Endodermal cell (in vitro differentiated cells): ENCODE measurements around the gene NGF. TPM values are rescaled to one million over a fixed set of nuclear protein-coding genes. Genes with fewer than 3 reads are reported as not detected.

ENCODE experiments used
- DNase-seq: peaks from one replicate; pipeline ENCODE4 v3.0.0-alpha.2; 2017
- H3K27ac ChIP-seq: 2 replicates; pipeline ENCODE4 v1.5.1; 2013; ENCODE audit warnings: mild to moderate bottlenecking, low read depth, low read length, moderate library complexity
- H3K27me3 ChIP-seq: 2 replicates; pipeline ENCODE4 v1.6.1; 2013; ENCODE audit warnings: mild to moderate bottlenecking, low read length, moderate library complexity; ENCODE audit not compliant: insufficient read depth, control insufficient read depth, poor library complexity, severe bottlenecking
- H3K36me3 ChIP-seq: 2 replicates; pipeline ENCODE4 v1.7.0; 2013; ENCODE audit warnings: mild to moderate bottlenecking, low read length, moderate library complexity; ENCODE audit not compliant: control insufficient read depth, insufficient read depth
- H3K4me1 ChIP-seq: one replicate; pipeline ENCODE4 v1.7.0; 2013; ENCODE audit warnings: low read length; ENCODE audit not compliant: control insufficient read depth, insufficient read depth
- H3K4me3 ChIP-seq: 2 replicates; pipeline ENCODE4 v1.5.1; 2013; ENCODE audit warnings: mild to moderate bottlenecking, low read length, moderate library complexity
- H3K9ac ChIP-seq: 2 replicates; pipeline ENCODE4 v1.6.1; 2013; ENCODE audit warnings: mild to moderate bottlenecking, low read length, moderate library complexity; ENCODE audit not compliant: poor library complexity, severe bottlenecking; ENCODE audit errors: extremely low read depth
- H3K9me3 ChIP-seq: 2 replicates; pipeline ENCODE4 v1.6.1; 2013; ENCODE audit warnings: mild to moderate bottlenecking, low read length, moderate library complexity; ENCODE audit not compliant: control insufficient read depth
- H3K27ac Mint-ChIP-seq: 2 replicates; pipeline ENCODE4 v1.8.0; 2020; ENCODE audit warnings: mixed read lengths
- H3K27me3 Mint-ChIP-seq: 2 replicates; pipeline ENCODE4 v1.8.0; 2021; ENCODE audit warnings: mild to moderate bottlenecking, mixed read lengths; ENCODE audit not compliant: insufficient read depth
- H3K36me3 Mint-ChIP-seq: 2 replicates; pipeline ENCODE4 v1.8.0; 2020; ENCODE audit warnings: low read depth, mixed read lengths
- H3K4me1 Mint-ChIP-seq: 2 replicates; pipeline ENCODE4 v1.8.0; 2020; ENCODE audit warnings: mixed read lengths
- H3K4me3 Mint-ChIP-seq: 2 replicates; pipeline ENCODE4 v1.8.0; 2020; ENCODE audit warnings: mild to moderate bottlenecking, moderate library complexity, mixed read lengths
- H3K9me3 Mint-ChIP-seq: 2 replicates; pipeline ENCODE4 v1.8.0; 2020; ENCODE audit warnings: mild to moderate bottlenecking, mixed read lengths
- CTCF ChIP-seq: fragments of 200-600 bp; sonication (generic); conservative IDR thresholded peaks from 2 replicates; pipeline ENCODE4 v1.5.0; 2021; ENCODE audit warnings: antibody characterized with exemption, mild to moderate bottlenecking
- WGBS, 2 experiments: methylation state at CpG; one replicate each; pipeline versions ENCODE4 v1.1.5 to v1.1.7; 2013; ENCODE audit warnings: missing lambda C conversion rate in 2 of 2, mixed read lengths in 1 of 2; ENCODE audit not compliant: insufficient coverage in 1 of 2, insufficient read length in 1 of 2; 5-methylcytosine and 5-hydroxymethylcytosine counted together
- total RNA-seq, 2 donors: library from RNA; stranded (reverse); fragmentation: NEBNext Ultra II Directional in 1 of 2; extraction: Animal tissue kit (Norgen Biotek cat#: 25700) in 1 of 2; gene quantifications; 2 replicates in 1 of 2; 3 replicates in 1 of 2; pipeline ENCODE4 v1.2.1, GENCODE V29; 2021

Gene NGF
- total RNA-seq, 2 donors from 2014 or later: 0.26 TPM; not detected in 1

DNA sequence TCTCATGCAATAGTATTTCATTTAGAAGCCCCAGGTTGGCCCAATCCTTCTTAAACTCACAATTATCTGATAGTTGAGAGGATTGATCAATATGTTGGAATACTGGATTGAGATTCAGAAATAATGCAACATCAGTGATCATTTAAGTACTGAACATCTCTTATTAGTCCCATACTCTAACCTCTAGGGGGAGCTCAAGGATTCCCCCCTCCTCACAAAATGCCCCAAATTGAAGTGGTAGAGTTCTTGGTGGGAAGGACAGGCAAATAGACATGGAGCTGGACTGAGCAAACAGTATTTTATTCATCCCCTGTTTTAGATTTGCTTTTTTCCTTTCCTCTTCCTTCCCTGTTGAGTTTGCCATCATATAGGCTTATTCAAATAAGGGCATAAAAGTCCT, 62.8 kb downstream of the NGF start:
- H3K4me3 Mint-ChIP-seq: no peak overlapping the region
- no peak for DNase-seq

DNA sequence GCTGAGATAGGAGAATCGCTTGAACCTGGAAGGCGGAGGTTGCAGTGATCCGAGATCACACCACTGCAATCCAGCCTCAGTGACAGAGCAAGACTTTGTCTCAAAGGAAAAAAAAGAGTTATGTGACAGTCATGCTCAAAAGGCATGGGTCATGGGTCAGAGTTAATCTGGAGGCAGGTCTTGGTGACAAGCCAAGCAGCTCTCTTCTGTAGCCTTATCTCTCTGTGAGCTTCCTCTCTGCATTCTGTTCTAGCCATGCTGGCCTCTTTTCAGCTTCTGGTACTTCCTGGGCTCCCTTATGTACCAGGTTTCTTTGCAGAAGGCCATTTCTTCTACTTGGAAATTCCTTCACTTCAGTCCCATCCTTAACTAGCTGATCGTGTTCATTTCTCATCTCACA, 63.6 kb downstream of the NGF start:
- H3K9me3 ChIP-seq: peaks cover 17% of the 10 kb centered on the region
- no peak for DNase-seq
- no peaks in the 10 kb centered on the region for H3K36me3 ChIP-seq
- H3K9me3 Mint-ChIP-seq: peaks cover 13% of the 10 kb centered on the region
- H3K4me1 ChIP-seq: no peaks in the 10 kb centered on the region
- H3K9ac ChIP-seq: no peak overlapping the region
- H3K27me3 Mint-ChIP-seq: no peaks in the 10 kb centered on the region
- no peak overlapping the region for H3K4me3 Mint-ChIP-seq
- H3K36me3 Mint-ChIP-seq: no peaks in the 10 kb centered on the region
- no peak for TF ChIP-seq CTCF
- H3K27me3 ChIP-seq: no peaks in the 10 kb centered on the region
- no peak overlapping the region for H3K4me3 ChIP-seq
- H3K27ac ChIP-seq: no peak overlapping the region
- peaks cover 4% of the 10 kb centered on the region for H3K4me1 Mint-ChIP-seq
- WGBS, 2 experiments: 96 to 100% methylated on average over 4 of the region's 4 CpGs
- no peak overlapping the region for H3K27ac Mint-ChIP-seq

More for the DNA sequence above, 62.8 kb downstream of the NGF start:
- Histone ChIP-seq H3K4me1 (no peaks in the 10 kb centered on the region), H3K27ac (no peak overlapping the region), H3K27me3 (no peaks in the 10 kb centered on the region), H3K9ac (no peak overlapping the region), H3K9me3 (peaks cover 17% of the 10 kb centered on the region), H3K36me3 (no peaks in the 10 kb centered on the region), H3K4me3 (no peak overlapping the region)
- TF ChIP-seq CTCF: peak; percentile 84
- Mint-ChIP-seq H3K27me3 (no peaks in the 10 kb centered on the region), H3K27ac (no peak overlapping the region), H3K9me3 (peaks cover 13% of the 10 kb centered on the region), H3K4me1 (peaks cover 4% of the 10 kb centered on the region), H3K36me3 (no peaks in the 10 kb centered on the region)

DNA sequence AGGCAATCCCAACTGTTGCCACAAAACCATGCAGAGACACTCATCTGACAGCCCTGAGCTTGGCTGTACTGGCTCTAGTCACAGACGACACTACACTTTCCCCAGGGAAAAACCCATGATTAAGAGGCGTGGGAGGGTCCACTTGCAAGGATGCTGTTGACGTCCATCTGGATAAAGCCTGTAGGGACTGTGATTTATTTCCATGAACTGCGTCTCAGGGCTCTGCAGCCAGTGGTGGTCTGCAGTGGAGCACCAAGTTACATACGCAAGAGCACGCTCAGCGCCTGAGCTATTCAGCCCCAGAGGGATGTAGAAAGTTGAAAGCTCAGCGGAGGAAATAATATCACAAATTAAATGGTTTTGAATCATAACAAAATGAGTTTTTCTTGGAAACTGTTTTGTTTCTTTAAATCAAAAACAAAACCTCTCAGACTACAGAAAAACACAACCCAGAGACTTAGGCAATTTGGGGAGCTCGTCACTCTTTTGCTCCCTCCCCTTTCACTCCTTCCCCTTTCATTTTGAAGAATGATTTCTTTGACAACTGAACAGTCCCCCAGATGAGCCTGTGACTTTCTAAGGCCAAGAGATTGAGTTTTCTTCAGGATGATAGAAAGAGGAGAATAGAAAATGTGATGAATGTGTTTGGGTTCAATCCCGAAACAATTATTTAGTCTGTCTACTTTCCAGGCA, 71.2 kb downstream of the NGF start:
- Mint-ChIP-seq H3K4me3 (no peak overlapping the region), H3K27ac (no peak overlapping the region), H3K27me3 (peaks cover 7% of the 10 kb centered on the region), H3K9me3 (no peaks in the 10 kb centered on the region), H3K4me1 (peaks cover 1% of the 10 kb centered on the region), H3K36me3 (no peaks in the 10 kb centered on the region)
- 90 to 93% methylated on average over 3 to 10 of the region's 10 CpGs for WGBS, 2 experiments
- Histone ChIP-seq H3K9ac (no peak overlapping the region), H3K36me3 (no peaks in the 10 kb centered on the region), H3K4me3 (no peak overlapping the region), H3K27ac (no peak overlapping the region), H3K4me1 (no peaks in the 10 kb centered on the region), H3K9me3 (no peaks in the 10 kb centered on the region), H3K27me3 (no peaks in the 10 kb centered on the region)
- no peak for TF ChIP-seq CTCF
- DNase-seq: no peak
